Dedifferentiated amniotic fluid mesenchymal stem cell (primary cell): Measurements from ENCODE around the gene RDH5.

Experiments used
- DNase-seq: peaks from one replicate; pipeline ENCODE4 v3.0.0-alpha.2; 2016; ENCODE audit errors: extremely low spot score

The RDH5 gene

DNA sequence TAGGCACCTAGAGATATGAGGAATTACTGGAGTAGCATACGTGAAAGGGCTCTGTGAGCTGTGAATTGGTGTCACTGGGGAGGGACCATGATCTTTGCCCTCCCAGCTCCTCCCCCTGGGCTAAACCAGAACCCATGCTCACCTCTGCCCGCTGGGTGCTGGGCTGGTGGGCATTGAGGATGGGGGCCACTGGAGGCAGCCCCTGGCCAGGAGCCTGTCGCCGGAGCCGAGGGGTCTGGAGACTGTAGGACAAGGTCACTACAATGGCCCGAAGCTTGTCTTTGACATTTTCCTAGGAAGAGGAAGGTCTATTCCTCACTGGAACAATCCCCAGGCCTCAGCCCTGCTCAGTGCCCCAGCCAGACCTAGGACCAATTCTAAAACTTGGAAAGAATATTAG lies 24.1 kb upstream of the RDH5 start:
- no peak for DNase-seq

DNA sequence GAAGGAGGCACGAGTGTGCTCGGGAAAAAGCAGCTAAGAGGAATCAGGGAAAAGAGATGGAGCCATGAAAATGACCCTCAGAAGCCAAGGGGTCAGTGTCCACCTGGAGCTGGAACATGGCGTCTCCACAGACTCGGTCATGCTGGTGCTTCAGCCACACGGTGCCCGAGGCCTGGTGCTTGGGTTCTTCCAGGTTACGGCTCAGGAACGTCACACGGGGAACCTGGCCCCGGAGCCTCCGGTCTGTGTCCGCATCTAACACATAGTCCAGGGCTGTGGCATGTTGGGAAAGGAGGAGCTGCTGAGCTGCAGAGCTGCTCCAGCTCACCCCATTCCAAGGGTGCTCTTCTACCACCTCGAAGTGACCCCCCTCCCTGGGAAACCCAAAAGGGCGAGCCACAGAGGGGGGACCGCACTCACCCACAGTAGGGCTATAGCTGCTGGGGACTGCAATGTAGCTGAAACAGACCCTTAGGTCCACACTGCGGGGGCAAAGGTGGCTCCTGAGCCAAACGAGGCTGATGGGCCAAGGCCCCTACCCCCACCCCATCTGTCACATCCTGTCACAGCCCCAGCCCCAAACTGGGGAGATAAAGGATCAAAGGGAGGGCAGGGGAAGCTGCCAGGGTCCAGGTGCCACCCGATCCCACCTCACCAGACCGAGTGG lies 23.3 kb upstream of the RDH5 start:
- no peak for DNase-seq

DNA sequence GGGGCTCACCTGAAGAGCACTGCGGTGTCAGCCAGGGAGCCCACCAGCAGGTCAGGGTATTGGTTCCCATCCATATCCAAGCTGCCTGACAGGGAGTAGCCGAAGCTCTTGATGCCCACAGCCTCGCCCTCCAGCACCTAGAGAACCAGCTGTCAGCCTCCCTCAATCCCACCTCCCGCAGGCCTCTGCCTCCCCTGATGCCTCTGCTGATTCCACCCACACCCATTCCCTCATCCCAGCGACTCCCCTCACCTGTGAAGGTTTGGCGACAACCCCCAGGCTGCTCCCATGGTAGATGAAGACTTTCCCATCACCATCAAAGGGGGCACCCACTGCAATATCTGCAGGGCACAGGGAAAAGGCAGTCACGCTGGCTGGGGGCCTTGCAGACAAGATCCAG lies 22.5 kb upstream of the RDH5 start:
- no peak for DNase-seq

DNA sequence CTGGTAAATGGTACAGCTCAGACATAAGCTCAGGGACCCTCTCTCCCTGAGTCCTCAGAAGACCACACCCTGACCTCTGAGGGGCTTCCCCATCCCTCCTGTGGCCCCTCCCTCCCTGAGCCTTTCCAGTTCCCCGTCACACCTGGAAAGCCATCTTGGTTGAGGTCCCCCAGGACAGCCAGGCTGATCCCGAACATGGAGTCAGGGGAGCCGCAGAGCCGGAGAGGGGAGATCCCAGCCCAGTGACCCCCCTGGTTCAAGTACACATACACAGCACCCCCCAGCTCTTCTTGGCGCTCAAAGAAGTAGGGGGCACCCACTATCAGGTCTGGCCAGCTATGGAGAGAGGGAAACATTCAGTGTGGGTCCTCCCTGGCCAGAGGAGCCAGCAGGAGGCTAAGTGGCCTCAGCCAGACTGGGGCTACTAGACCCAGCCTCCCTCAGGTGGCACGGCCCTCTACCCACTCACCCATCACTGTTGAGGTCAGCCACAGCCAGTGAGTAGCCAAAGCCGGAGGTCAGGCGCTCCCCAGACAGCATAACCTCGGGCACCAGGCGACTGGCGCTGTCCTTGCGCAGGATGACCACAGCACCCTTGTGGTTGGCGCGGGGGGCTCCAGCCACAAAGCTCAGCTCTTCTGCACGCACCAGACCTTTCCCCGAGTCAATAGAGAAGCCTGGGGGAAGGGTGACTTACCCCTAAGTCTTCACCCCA lies 21.8 kb upstream of the RDH5 start:
- DNase-seq: no peak

DNA sequence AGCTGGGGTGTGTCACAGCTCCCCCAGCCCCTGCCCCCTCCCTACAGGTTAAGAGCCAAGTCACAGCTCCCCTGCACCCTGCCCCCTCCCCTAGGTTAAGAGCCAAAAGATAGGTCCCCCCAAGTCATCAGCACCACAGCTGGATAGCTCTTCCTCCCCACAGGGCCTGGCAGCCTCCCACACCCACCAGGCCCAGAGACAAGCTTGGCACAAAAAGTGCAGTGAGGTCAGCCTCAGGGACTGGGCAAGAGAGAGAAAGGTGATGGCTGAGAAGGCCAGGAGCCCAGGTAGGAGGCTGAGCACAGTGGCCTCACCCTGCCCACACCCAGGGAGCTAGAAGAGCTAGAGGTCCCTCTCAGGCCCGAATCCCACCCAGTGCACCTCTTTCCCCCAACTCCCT lies 21.2 kb upstream of the RDH5 start:
- DNase-seq: no peak

DNA sequence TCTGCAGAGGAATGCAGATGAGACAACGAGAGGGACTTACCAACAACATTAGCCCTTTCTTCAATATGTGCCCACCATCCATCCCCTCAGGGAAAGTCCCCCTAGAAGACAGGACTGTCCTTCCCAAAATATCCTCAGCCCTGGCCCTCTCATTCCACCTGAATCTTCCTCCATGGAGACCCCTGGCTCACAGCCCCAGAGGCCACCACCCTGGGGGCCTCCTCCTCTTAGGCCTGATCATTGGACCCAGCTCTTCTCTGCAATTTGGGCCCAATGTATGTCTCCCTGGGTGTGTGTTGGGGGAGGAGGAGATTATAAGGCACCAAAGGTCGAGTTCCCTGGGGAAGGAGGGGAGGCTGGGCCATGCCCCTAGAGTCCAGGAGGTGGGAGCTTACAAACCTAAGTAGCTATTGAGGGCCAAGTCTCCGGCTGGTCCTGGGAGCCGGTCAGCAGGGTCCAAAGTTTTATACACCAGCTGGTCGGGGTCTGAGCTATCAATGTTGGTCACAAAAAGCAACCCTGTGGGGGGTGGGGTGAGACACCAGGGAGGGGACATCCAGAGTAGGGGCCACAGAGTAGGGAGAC lies 20.6 kb upstream of the RDH5 start:
- no peak for DNase-seq

DNA sequence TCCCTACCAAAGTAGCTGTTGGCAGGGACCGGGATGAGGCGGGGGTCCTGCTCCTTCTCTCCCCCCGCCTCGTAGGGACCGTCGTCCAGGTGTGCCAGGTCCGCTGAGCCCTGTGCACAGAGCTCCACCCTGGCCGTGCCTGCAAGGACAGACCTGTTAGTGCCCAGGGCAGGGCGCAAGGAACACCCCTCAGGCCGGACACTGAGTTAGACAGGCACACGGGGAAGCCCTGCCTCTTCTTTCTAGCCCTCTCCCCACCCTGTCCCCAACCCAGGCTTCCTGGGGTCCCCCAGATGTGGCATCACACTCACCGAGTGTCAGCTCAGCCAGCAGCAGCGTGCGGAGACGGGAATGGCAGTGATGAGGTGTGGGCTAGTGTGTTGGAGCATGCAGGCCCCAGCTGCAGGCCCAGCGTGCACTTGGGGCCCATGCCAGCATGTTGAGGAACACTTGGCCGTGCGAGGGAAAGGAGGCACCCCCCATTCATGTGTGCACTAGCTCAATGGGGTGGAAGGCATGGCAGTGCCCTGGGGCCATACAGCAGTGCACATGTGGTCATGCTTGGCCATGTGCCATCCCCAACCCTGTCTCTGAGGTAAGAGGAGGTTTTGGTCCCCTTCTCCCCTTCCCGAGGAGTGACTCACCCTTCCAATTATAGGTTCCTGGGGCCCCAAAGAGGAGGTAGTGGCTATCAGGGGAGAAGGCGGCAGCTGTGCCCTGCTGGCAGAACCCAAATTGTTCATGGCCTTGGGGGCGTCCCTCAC lies 19.8 kb upstream of the RDH5 start:
- no peak for DNase-seq

DNA sequence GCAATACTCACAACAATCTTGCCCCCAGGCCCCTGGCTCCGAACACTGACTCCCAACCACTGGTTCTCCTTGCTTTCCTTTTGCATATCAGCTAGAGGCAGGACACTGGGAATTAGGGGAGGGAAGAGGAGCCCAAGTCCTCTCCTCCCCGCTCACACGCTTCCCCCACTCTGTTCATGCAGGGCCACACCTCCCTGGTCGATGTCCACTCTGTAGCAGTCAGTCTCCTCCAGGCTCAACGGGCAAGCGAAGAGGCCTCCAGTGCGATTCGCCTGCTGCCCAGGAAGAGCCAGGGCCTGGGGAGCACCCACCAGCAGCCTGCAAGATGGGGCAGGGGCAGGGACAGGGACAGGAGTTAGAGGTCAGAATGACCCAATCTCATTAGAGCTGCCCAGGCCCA lies 17.3 kb upstream of the RDH5 start:
- DNase-seq: no peak

DNA sequence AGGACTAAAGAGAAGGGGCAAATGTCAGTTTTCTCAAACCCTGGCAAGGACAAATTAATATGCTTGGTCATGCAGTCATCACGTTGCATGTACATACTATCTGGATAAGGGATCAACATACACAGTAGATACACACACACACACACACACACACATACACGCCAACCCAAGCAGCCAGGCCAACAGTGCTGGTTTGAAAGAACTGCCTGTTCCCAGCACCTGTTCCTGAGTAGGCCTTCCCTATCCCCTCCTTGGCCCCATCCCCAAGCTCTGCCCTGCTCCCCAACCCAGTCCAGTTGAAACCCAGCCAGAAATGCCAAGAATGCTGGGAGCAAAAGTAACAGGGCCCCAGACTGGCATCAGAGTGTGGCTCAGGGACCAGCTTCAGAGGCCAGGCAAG lies 16.9 kb upstream of the RDH5 start:
- DNase-seq: no peak

DNA sequence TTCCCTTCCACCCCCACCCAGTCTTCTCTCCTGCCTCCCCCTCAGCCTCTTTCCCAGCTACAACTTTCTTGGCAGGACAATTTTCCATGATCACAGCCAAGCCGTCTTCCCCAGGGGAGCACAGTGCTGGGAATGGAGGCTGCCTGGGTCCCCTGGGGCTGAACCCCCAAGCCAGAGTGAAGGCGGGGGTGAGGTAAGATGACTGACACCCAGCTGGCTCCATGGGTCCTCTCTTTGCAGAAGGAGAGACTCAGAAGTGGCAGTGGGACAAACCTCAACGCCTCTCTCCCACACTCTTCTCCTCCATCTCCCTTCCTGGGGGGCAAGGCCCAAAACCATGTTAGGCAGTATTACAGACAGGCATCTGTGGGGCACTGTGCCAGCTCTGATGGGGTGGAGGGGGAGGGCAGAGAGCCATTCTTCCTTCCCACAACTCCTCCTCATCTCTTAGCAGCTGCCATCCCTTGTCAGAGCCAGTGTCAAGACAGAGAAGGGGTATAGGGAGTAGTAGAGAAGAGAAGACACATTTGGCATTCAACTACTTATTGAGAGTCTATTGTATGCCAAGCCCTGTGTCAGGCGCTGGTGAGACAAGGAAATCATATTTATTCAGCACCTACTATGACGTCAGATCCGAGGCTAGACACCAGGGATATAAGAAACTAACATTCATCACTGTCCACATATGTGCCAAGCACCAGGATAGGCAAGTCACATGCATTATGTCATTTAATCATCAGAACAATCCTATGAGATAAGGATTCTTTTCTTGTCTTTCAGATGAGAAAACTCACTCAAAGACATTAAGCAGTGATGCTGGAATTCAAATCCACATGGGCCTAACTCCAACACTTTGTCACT lies 16.1 kb upstream of the RDH5 start:
- no peak for DNase-seq

DNA sequence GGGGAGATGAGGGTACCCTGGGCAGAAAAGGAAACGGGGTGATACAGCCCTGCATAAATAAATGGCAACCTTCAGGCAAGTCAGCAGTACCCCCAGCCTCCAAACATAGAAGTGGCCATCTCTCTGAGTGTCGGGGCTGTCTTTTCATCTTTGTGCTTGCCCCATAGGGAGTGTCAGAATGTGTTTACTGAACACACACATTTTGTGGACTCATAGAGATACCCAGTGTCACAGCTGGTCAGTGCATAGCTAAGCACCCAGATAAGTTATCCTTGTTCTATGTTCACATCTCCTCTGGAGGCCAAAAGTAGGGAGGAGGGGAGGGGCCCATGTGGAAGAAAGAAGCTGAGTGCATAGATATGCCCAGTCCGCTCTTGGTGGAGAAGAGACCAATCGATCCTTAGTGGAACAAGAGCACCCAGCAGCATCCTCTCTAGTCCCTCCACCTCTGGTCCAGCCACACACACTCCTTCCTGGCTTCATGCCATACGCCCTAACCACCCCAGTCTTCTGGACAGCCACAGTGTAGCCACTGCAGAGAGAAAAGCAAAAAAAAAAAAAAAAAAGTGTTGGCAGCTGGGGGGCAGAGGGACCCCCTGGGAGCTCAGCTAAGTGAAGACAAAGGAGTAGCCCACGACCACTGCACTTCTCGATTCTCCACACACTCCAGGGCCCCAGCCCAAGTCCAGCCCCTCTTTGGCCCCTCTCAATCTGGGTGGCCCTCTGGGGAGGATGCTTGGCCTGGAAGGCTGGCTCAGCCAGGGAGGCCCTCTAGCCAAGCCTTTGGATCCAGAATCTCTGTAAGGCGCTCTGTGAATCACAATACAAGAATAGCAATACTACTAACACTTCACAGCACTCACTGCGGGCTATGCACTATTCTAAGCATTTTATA lies 15.1 kb upstream of the RDH5 start:
- no peak for DNase-seq

DNA sequence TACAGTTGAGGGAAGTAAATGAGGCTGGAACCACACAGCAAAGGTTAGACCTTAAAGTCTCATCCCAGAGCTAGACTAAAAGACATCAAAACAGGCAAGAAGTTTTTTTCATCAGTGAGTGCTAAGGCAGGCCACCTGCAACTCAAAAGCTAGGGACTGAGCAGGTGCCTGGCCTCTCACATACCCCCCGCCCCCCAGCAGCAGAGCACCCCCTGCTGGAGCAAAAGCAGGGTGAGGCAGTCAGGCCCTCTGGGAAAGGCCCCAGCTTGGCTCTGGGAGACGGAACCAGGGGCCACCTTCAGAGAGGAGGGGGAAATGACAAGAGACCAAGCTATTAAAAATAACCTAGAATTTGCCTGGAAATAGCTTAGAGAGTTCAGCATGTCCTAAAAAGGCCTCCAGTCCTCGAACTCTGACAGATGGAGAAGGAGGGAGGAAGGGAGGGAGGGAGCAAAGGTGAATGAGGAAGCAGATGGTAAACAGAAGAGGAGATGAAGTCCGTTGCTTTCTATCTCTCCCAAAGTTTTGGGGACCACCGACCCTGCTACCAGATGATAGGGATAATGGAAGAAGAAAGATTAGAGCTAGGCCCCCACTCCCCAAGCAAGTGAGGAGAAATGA lies 14.3 kb upstream of the RDH5 start:
- DNase-seq: no peak

DNA sequence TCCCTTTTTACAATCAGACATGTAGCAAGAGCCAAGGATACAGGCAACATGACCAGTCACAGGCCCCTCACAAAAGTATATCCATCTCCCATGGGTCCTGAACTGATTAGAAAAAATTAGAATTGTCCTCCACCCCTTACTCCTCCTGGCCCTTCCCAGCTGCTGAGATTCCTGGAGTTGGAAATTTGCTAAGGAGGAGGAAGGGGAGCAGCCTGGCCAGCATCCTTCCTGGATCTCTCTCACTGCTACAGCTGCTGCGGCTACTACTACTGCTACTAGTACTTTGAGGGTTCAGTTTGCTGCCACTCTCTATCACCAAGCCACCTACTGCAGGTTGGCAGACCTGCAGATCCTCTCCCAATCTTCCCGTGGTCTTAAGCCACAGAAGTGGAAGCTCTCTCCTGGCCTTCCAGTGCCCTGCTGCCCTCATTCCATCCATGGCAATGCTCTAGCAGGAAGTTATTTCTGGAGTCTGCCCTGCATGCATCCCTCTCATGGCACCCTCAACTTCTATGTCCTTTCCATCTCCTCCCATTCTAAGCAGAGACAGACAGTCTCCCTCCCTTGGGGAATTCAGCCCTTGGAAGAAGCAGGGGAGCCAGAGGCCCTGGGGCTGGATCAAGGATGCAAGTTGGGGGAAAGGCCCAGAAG lies 13.5 kb upstream of the RDH5 start:
- no peak for DNase-seq

DNA sequence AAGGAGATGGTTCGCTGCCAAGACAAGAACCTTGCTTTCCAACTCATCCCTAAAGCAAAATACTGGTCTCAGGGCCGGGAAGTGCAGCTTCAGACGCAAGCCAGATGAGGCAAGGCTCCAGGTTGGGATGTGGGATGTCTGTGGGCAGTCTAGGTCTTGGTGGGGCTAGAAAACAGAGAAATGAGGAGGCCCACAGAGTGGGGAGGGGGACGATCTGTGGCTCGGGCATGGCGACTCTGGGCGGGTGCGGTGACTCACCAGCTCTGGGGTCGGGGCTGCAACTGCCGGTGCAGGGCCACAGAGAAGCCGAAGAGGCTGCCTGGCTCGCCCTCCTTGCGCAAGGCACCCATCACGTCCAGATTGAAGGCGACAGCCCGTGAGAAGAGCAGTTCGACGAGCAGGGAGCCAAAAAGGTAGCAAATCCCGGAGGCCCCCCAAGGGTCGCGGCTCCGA lies 12.9 kb upstream of the RDH5 start:
- no peak for DNase-seq

DNA sequence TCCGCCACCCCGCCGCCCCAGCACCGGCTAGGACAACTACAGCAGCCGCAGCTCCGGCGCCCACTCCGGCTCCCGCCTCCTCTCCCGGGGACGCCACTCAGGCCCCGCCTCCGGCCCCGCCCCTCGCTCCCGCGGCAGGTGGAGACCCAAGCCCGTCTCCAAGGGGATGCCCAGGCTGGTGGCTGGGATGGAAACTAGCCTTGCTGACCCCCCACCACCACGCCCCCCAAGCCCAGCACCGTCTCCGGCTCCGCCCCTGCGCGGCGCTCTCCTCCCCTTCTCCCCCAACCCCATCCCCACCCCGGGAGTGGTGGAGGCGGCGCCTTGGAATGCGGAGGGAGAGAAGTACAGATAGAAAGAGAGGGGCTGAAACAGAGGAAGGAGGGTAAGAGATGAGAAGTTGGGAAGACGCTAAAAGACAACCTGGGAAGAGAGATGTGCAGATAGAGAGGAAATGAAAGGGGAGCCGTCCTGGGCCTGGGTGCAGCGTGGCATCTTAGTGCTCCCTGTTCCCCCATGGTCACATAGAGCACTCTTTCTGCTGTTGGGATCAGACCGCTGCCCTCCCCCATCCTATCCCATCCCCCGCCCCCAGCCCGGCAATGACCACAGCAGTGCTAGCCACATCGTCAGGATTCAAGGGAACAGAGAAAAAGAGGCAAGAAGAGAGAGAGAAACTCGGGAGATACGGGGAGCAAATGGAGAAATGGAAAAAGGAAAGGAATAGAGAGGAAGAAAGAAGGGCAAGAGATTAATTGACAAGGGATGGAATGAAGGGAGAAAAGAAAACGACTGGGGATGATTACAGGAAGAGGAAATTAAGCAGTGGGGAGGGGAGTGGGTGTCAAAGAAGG lies 12.1 kb upstream of the RDH5 start, which contains the start of gene ITGA7:
Gene ITGA7 (minus strand): TSS at position 64 of the 854 bp plus-strand sequence. CDS start 222 bp downstream, outside the sequence.
- DNase-seq: no peak

DNA sequence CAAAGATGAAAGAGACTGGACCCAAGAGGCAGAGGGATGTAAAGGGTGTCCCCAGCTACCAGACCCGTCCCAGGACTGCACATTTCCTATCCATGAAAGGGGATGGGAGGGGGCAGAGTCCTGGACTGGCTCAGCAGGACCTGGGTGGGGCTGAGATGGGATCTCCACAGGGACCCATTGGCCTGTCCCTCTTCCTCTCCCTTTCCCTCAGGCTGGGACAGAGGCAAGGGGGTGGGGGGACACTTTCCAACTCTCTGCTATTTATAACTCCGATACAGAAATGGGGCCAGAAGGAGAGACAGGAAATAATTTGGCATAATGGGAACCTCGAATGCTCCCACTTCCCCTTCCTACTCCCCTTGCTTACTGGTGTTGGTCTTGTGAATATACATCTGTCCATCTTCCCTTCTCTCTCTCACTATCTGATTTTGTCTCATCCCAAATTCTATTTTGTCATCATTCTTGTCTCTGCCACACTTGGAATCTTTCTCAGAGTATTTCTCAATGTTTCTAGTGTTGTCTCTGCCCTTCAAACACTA lies 11.4 kb upstream of the RDH5 start:
- DNase-seq: no peak

DNA sequence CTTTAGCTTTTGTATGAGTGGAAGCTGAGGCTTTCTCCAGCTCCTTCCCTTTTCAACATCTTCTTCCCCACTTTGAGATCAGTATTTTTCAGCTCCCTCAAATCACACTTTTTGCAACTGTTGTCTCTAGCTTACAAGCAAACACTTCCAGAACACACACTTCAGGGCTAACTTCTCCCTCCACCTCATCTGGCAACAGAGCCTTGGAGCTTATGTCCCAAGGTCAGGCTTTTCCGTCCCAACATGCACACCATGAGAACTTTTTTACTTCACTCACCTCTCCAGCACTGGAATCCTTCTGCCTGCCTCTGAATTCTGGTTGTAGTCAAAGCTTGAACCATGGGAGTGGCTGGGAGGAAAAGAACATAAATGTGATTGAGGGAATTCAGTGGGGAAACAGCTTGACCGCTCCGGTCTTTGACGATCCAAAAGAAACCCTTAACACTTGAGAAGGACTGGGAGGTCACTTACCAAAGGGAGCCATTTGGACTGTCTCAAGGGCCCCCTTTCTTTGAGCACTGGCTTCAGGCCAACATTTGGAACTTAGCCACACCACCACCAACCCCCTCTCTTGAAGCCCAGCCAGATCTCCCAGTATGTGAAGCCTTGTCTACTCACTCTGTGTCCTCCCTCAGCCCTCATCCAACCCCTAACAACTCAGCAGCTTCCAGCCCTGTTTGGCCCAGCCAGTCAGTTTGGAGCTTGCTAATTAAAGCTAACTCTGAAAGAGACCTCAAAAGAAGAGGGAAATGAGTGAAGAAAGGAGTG lies 8.2 kb upstream of the RDH5 start:
- DNase-seq: no peak
